Thyroid gland (tissue), 4 donors: Measurements from ENCODE around the gene MAP7D1. TPM values are rescaled to one million over a fixed set of nuclear protein-coding genes. Genes with fewer than 3 reads are reported as not detected.

Source experiments
- DNase-seq, 2 donors: peaks; one replicate each; pipeline ENCODE4 v3.0.0-alpha.2; 2019
- H3K27ac ChIP-seq, 3 donors: fragments of 200-600 bp; sonication (generic); 1 replicate in 2 of 3; 2 replicates in 1 of 3; pipeline ENCODE4 v1.5.1; 2016 to 2019; ENCODE audit warnings: mild to moderate bottlenecking in 1 of 3, moderate library complexity in 1 of 3
- H3K27me3 ChIP-seq: fragments of 200-600 bp; sonication (generic); one replicate; pipeline ENCODE4 v1.5.1; 2019
- H3K36me3 ChIP-seq, 2 donors: fragments of 200-600 bp; sonication (generic); one replicate each; pipeline ENCODE4 v1.5.1; 2016 to 2019
- H3K4me1 ChIP-seq, 2 donors: fragments of 200-600 bp; sonication (generic); one replicate each; pipeline ENCODE4 v1.5.1; 2017 to 2019
- H3K4me3 ChIP-seq, 3 donors: fragments of 200-600 bp; sonication (generic); replicated peaks in 1 of 3; 1 replicate in 2 of 3; 2 replicates in 1 of 3; pipeline ENCODE4 v1.5.1; 2016; ENCODE audit warnings: mild to moderate bottlenecking in 1 of 3
- H3K9me3 ChIP-seq: fragments of 200-600 bp; sonication (generic); one replicate; pipeline ENCODE4 v1.5.1; 2017
- POLR2A ChIP-seq, 2 donors: fragments of 450-650 bp; IDR thresholded peaks; one replicate each; pipeline ENCODE4 v1.6.1; 2017; ENCODE audit warnings: antibody characterized with exemption in 2 of 2, mild to moderate bottlenecking in 2 of 2, moderate library complexity in 1 of 2
- WGBS, 2 donors: methylation state at CpG; one replicate each; pipeline ENCODE4 v1.1.5; 2017; 5-methylcytosine and 5-hydroxymethylcytosine counted together
- intact Hi-C: fragments of 100-400 bp; cut with DNase I; formaldehyde crosslinking; loops from one replicate; pipeline ENCODE4 v1.15.1; 2023
- total RNA-seq, 4 donors: library from RNA; depleted of rRNA; stranded (reverse); fragments of >200 nt; gene quantifications; one replicate each; pipeline ENCODE4 v1.2.3, GENCODE V29; 2016
- TF ChIP-seq, protein P1 (sequence below), 6 experiments: fragments of 200-600 bp in 3 of 6; fragments of 450-650 bp in 3 of 6; sonication (generic) in 3 of 6; IDR thresholded peaks; one replicate each; pipeline ENCODE4 v1.5.1; 2016 to 2019; ENCODE audit warnings: antibody characterized with exemption in 6 of 6, mild to moderate bottlenecking in 2 of 6, inconsistent platforms in 1 of 6, moderate library complexity in 1 of 6

Gene MAP7D1
- total RNA-seq, 4 donors from 2014 or later, result 63.6 to 75.0 (median 68.7) TPM

GRCh38 chr1:36177589-36178431 lies 21.9 kb downstream of the MAP7D1 start:
- H3K4me3 ChIP-seq, result no peak overlapping the region
- H3K9me3 ChIP-seq, result no peaks in the 10 kb centered on the region
- H3K36me3 ChIP-seq, result peaks cover 69 to 77% of the 10 kb centered on the region in 2 donors
- intact Hi-C loops, result no loop called here
- no peak for DNase-seq
- no peaks in the 10 kb centered on the region for H3K27me3 ChIP-seq
- 85 to 86% methylated on average over 31 to 33 of the region's 33 CpGs for WGBS, 2 donors
- peaks cover 20 to 25% of the 10 kb centered on the region in 2 donors for H3K4me1 ChIP-seq
- no peak overlapping the region for H3K27ac ChIP-seq
- TF ChIP-seq, protein P1, sequence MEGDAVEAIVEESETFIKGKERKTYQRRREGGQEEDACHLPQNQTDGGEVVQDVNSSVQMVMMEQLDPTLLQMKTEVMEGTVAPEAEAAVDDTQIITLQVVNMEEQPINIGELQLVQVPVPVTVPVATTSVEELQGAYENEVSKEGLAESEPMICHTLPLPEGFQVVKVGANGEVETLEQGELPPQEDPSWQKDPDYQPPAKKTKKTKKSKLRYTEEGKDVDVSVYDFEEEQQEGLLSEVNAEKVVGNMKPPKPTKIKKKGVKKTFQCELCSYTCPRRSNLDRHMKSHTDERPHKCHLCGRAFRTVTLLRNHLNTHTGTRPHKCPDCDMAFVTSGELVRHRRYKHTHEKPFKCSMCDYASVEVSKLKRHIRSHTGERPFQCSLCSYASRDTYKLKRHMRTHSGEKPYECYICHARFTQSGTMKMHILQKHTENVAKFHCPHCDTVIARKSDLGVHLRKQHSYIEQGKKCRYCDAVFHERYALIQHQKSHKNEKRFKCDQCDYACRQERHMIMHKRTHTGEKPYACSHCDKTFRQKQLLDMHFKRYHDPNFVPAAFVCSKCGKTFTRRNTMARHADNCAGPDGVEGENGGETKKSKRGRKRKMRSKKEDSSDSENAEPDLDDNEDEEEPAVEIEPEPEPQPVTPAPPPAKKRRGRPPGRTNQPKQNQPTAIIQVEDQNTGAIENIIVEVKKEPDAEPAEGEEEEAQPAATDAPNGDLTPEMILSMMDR (IDR thresholded peaks at IDR 0.05), result no peak
- no peak for TF ChIP-seq POLR2A (IDR thresholded peaks at IDR 0.05)

DNA sequence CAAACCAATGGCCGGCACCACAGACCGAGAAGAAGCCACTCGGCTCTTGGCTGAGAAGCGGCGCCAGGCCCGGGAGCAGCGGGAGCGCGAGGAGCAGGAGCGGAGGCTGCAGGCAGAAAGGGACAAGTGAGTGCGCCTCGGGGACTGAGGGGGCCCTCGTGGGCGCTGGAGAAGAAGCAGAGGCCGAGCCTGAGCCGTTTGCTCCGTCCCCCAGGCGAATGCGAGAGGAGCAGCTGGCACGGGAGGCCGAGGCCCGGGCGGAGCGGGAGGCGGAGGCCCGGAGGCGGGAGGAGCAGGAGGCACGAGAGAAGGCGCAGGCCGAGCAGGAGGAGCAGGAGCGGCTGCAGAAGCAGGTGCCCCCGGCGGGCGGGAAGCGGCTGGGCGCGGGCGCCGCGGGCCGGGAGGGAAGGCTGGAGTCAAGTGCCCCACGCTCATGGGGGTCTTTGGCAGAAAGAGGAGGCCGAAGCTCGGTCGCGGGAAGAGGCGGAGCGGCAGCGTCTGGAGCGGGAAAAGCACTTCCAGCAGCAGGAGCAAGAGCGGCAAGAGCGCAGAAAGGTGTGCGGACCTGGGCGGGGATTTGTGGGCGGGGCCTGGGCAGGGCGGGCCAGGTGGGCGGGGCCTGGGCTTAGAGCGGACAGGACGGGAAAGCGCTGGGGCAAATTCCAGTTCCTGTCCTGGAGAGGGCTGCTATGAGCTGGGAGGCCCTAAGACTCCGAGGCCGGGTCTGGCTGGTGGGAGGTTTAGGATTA lies 22.7 kb downstream of the MAP7D1 start:
- WGBS, 2 donors, result 85 to 90% methylated on average over 62 of the region's 62 CpGs
- intact Hi-C loops, result no loop called here
- peaks cover 25 to 32% of the 10 kb centered on the region in 2 donors for H3K4me1 ChIP-seq
- H3K9me3 ChIP-seq, result no peaks in the 10 kb centered on the region
- DNase-seq, result no peak
- no peaks in the 10 kb centered on the region for H3K27me3 ChIP-seq
- H3K4me3 ChIP-seq, result no peak overlapping the region
- TF ChIP-seq, protein P1 (IDR thresholded peaks at IDR 0.05), result no peak
- TF ChIP-seq POLR2A (IDR thresholded peaks at IDR 0.05), result no peak
- H3K36me3 ChIP-seq, result peaks cover 62 to 68% of the 10 kb centered on the region in 2 donors
- no peak overlapping the region for H3K27ac ChIP-seq

- WGBS, 2 donors, result 89 to 93% methylated on average over 19 of the region's 19 CpGs
- TF ChIP-seq, protein P1 (IDR thresholded peaks at IDR 0.05), result no peak
- no peak for TF ChIP-seq POLR2A (IDR thresholded peaks at IDR 0.05)
- H3K27ac ChIP-seq, result no peak overlapping the region
- H3K4me1 ChIP-seq, result peaks cover 21 to 36% of the 10 kb centered on the region in 2 donors
- peaks cover 57 to 63% of the 10 kb centered on the region in 2 donors for H3K36me3 ChIP-seq
- intact Hi-C loops, result no loop called here
- H3K9me3 ChIP-seq, result no peaks in the 10 kb centered on the region
- no peaks in the 10 kb centered on the region for H3K27me3 ChIP-seq
- DNase-seq, result no peak
- no peak overlapping the region for H3K4me3 ChIP-seq
Observed at GRCh38 chr1:36179220-36179600, 23.2 kb downstream of the MAP7D1 start.

- no peak for TF ChIP-seq POLR2A (IDR thresholded peaks at IDR 0.05)
- TF ChIP-seq, protein P1 (IDR thresholded peaks at IDR 0.05), result no peak
- DNase-seq, result no peak
- WGBS, 2 donors, result 43 to 58% methylated on average over 2 of the region's 2 CpGs
- peaks cover 10 to 22% of the 10 kb centered on the region in 2 donors for H3K4me1 ChIP-seq
- no peaks in the 10 kb centered on the region for H3K27me3 ChIP-seq
- no peaks in the 10 kb centered on the region for H3K9me3 ChIP-seq
- intact Hi-C loops, result no loop called here
- H3K4me3 ChIP-seq, result no peak overlapping the region
- H3K27ac ChIP-seq, result peak overlapping the region; percentile 87 to 97 (median 87)
- peaks cover 31 to 33% of the 10 kb centered on the region in 2 donors for H3K36me3 ChIP-seq
Observed at GRCh38 chr1:36182734-36183133, 26.8 kb downstream of the MAP7D1 start.
